ENCODE data around the gene A4GALT. TPM values are rescaled to one million over a fixed set of nuclear protein-coding genes. Genes with fewer than 3 reads are reported as not detected.

The A4GALT gene
- total and polyA plus RNA-seq, 2 donors (not counting 3 experiments of a cell fraction or from before 2014, with no cell fraction given), result 5.4 to 20.7 TPM

DNA sequence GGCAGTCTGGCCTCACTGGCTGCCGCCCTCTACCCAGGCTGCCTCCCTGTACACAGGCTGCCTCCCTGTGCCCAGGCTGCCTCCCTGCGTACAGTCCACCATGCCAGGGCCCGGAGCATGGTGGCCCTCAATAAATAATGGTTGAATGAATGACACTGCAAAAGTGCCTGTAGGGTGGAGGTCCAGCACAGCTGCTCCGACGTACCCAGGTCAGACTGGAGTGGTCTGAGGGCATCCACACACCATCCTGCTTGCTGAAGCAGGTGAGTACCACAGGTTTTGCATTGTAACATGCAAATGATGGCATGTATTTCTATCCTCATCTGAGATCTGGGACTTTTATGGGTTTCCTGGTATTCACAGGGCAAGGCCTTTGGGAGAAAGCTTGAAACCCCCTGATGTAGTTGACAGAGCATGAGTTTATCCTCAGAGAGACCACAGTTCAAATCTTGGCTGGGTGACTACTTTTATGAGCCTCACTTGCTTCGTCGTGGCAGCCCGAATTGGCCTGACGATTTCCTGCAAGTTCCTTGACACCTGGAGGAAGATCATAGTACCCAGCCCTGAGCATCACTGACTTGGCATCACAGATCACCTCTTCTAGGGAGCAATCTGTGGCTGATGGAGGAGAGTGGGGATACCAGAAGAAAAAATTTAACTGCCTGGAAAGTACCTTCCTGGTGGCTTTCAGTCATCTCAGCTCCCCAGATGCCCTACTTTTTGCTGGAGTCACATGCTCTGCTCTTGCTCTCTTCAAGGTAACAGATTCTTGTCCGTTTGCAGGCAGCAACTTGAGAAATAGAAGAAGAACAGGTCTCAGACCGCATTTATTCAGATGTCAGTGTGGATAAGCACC, 55.5 kb downstream of the A4GALT start:
- Histone ChIP-seq H3K9me1 (replicated peaks; ENCODE audit: control insufficient read depth, extremely low read depth, insufficient read depth, low read length) (no peaks in the 10 kb centered on the region), H4K20me1 (replicated peaks; ENCODE audit: control insufficient read depth, extremely low read depth, insufficient read depth, low read length) (no peaks in the 10 kb centered on the region), H3K9ac (replicated peaks; ENCODE audit: extremely low read depth, insufficient read depth, low read length) (no peak overlapping the region), H3K4me1 (ENCODE audit: control insufficient read depth, extremely low read depth, insufficient read depth, low read length) (peaks cover 4% of the 10 kb centered on the region), H3K36me3 (ENCODE audit: control insufficient read depth in 2 of 2, extremely low read depth in 1 of 2, insufficient read depth in 2 of 2, low read length in 2 of 2) (no peaks in the 10 kb centered on the region), H3K9me3 (replicated peaks; ENCODE audit: control insufficient read depth, insufficient read depth, low read length) (no peaks in the 10 kb centered on the region), H3K4me3 (replicated peaks in 1 of 3; ENCODE audit: insufficient read depth in 1 of 3, low read depth in 1 of 3, low read length in 3 of 3) (no peak overlapping the region), H3K27me3 (ENCODE audit: control insufficient read depth in 2 of 2, insufficient read depth in 2 of 2, low read length in 2 of 2) (no peaks in the 10 kb centered on the region), H2AFZ (ENCODE audit: low read depth, low read length) (no peak overlapping the region), H3K4me2 (ENCODE audit: insufficient read depth, low read length) (no peak overlapping the region), H3K27ac (ENCODE audit: insufficient read depth, low read depth, low read length) (no peak overlapping the region), H3K79me2 (ENCODE audit: control insufficient read depth, insufficient read depth, low read length) (no peaks in the 10 kb centered on the region)
- CTCF ChIA-PET, result interaction anchor here (1.0 kb wide), 1 partner anchor 18 kb away, joined by 3 read pairs; no protein-coding TSS in a partner anchor
- FAIRE-seq, result no peak
- no peak for DNase-seq (ENCODE audit: low read depth, low spot score)
- intact Hi-C loops (cut with micrococcal nuclease), result loop anchor here (5.0 kb wide), 2 partner anchors 57 to 192 kb away; partner anchors contain the start of genes A4GALT and ARFGAP3
- TF ChIP-seq POLR2AphosphoS5 (IDR thresholded peaks at IDR 0.05; ENCODE audit: insufficient read depth, low read depth, low read length) (no peak), POLR2A (IDR thresholded peaks at IDR 0.05; ENCODE audit: low read depth, low read length) (no peak), MYC (IDR thresholded peaks at IDR 0.05; ENCODE audit: low read depth, low read length) (no peak), JUN (IDR thresholded peaks at IDR 0.05; ENCODE audit: borderline replicate concordance, insufficient read depth, insufficient read length, low read depth) (no peak), EZH2 (IDR thresholded peaks at IDR 0.05; ENCODE audit: borderline replicate concordance, low read depth, low read length, severe bottlenecking) (no peak), FOS (IDR thresholded peaks at IDR 0.05; ENCODE audit: borderline replicate concordance, insufficient read depth, low read length) (no peak)
- TF ChIP-seq, protein P1, sequence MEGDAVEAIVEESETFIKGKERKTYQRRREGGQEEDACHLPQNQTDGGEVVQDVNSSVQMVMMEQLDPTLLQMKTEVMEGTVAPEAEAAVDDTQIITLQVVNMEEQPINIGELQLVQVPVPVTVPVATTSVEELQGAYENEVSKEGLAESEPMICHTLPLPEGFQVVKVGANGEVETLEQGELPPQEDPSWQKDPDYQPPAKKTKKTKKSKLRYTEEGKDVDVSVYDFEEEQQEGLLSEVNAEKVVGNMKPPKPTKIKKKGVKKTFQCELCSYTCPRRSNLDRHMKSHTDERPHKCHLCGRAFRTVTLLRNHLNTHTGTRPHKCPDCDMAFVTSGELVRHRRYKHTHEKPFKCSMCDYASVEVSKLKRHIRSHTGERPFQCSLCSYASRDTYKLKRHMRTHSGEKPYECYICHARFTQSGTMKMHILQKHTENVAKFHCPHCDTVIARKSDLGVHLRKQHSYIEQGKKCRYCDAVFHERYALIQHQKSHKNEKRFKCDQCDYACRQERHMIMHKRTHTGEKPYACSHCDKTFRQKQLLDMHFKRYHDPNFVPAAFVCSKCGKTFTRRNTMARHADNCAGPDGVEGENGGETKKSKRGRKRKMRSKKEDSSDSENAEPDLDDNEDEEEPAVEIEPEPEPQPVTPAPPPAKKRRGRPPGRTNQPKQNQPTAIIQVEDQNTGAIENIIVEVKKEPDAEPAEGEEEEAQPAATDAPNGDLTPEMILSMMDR (IDR thresholded peaks at IDR 0.05; ENCODE audit: extremely low read depth in 1 of 2, insufficient read depth in 1 of 2, low read depth in 1 of 2, low read length in 2 of 2), result no peak
- TF ChIP-seq, protein P2, sequence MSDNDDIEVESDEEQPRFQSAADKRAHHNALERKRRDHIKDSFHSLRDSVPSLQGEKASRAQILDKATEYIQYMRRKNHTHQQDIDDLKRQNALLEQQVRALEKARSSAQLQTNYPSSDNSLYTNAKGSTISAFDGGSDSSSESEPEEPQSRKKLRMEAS (IDR thresholded peaks at IDR 0.05; ENCODE audit: insufficient read depth, insufficient read length), result no peak
- dilution Hi-C loops (cut with MboI; ENCODE audit: extremely low pct_ligation_motif_present, low sequenced_read_pairs), result no loop called here
- POLR2A ChIA-PET, result no interaction called here
- BruUV-seq (replicated peaks), result no TSS peak
